Smooth muscle cell (in vitro differentiated cells): Measurements from ENCODE around the gene ADGRL3. TPM values are rescaled to one million over a fixed set of nuclear protein-coding genes. Genes with fewer than 3 reads are reported as not detected.
A peak's percentile ranks its signal among the peaks of the same experiment; 100 is the strongest.
"Not testable (repeated sequence)": the region's sequence is repeated elsewhere in the genome, so short reads cannot be mapped to it uniquely, and the experiment has no call there.

ENCODE experiments used
- DNase-seq: peaks from one replicate; lab custom pipeline; 2025; ENCODE audit not compliant: unreplicated experiment; lab: John Stamatoyannopoulos, UW
- H2AFZ ChIP-seq: fragments of 200-600 bp; sonication (generic); 2 replicates; pipeline ENCODE4 v1.6.0; 2016; ENCODE audit warnings: antibody characterized with exemption, low read depth, mild to moderate bottlenecking
- H3F3A ChIP-seq: fragments of 200-600 bp; sonication (generic); 2 replicates; pipeline ENCODE4 v1.6.0; 2017; ENCODE audit warnings: antibody characterized with exemption, low read depth
- H3K27ac ChIP-seq: fragments of 200-600 bp; sonication (generic); 2 replicates; pipeline ENCODE4 v1.5.1; 2016; ENCODE audit warnings: low read depth, mild to moderate bottlenecking
- H3K27me3 ChIP-seq: fragments of 200-600 bp; sonication (generic); 2 replicates; pipeline ENCODE4 v1.6.1; 2016; ENCODE audit warnings: low read depth, mild to moderate bottlenecking
- H3K36me3 ChIP-seq: fragments of 200-600 bp; sonication (generic); 2 replicates; pipeline ENCODE4 v1.5.1; 2016; ENCODE audit warnings: low read depth
- H3K4me1 ChIP-seq: fragments of 200-600 bp; sonication (generic); 2 replicates; pipeline ENCODE4 v1.5.1; 2016; ENCODE audit warnings: low read depth
- H3K4me2 ChIP-seq: fragments of 200-600 bp; sonication (generic); 2 replicates; pipeline ENCODE4 v1.6.0; 2016; ENCODE audit warnings: mild to moderate bottlenecking
- H3K4me3 ChIP-seq: fragments of 200-600 bp; sonication (generic); 2 replicates; pipeline ENCODE4 v1.5.1; 2016; ENCODE audit warnings: mild to moderate bottlenecking
- H3K79me2 ChIP-seq: fragments of 200-600 bp; sonication (generic); 2 replicates; pipeline ENCODE4 v1.6.0; 2016; ENCODE audit warnings: low read depth, mild to moderate bottlenecking
- H3K9ac ChIP-seq: fragments of 200-600 bp; sonication (generic); 2 replicates; pipeline ENCODE4 v1.6.0; 2016; ENCODE audit warnings: low read depth
- H3K9me3 ChIP-seq: fragments of 200-600 bp; sonication (generic); replicated peaks from 2 replicates; pipeline ENCODE4 v1.5.1; 2016; ENCODE audit warnings: low read depth
- H4K20me1 ChIP-seq: fragments of 200-600 bp; sonication (generic); 2 replicates; pipeline ENCODE4 v1.6.0; 2016; ENCODE audit warnings: low read depth
- CTCF ChIP-seq: fragments of 200-600 bp; sonication (generic); IDR thresholded peaks from 2 replicates; pipeline ENCODE4 v1.5.1; 2017; ENCODE audit warnings: borderline replicate concordance, mild to moderate bottlenecking, antibody characterized with exemption; ENCODE audit not compliant: insufficient read depth, poor library complexity, severe bottlenecking
- WGBS: methylation state at CpG from one replicate; pipeline ENCODE4 v1.1.7; 2016; ENCODE audit warnings: low lambda C conversion rate; 5-methylcytosine and 5-hydroxymethylcytosine counted together
- polyA plus RNA-seq: library from polyadenylated mRNA; unstranded; fragments of >200 nt; fragmentation: Nextera tagmentation; extraction: Ambion mirVana; gene quantifications from 2 replicates; pipeline ENCODE4 v1.2.1, GENCODE V29; 2016
- total RNA-seq: library from RNA; depleted of rRNA; stranded (reverse); fragments of >200 nt; gene quantifications from 2 replicates; pipeline ENCODE4 v1.2.3, GENCODE V29; 2014

Gene ADGRL3
- total and polyA plus RNA-seq, 2 experiments from 2014 or later: 2.4 to 9.5 TPM

- H3K4me2 ChIP-seq: no peak overlapping the region
- no peaks in the 10 kb centered on the region for H3K27me3 ChIP-seq
- H3K9ac ChIP-seq: no peak overlapping the region
- no peak overlapping the region for H2AFZ ChIP-seq
- no peaks in the 10 kb centered on the region for H3K79me2 ChIP-seq
- WGBS: 75% methylated on average over 1 of the region's 1 CpG
- peaks cover 17% of the 10 kb centered on the region for H3K4me1 ChIP-seq
- DNase-seq: no peak
- TF ChIP-seq CTCF: no peak
- H4K20me1 ChIP-seq: no peaks in the 10 kb centered on the region
- no peaks in the 10 kb centered on the region for H3K36me3 ChIP-seq
- H3K9me3 ChIP-seq: no peaks in the 10 kb centered on the region
- no peaks in the 10 kb centered on the region for H3F3A ChIP-seq
- no peak overlapping the region for H3K4me3 ChIP-seq
- H3K27ac ChIP-seq: no peak overlapping the region
Measured at GRCh38 chr4:61379406-61379805, 179.3 kb downstream of the ADGRL3 start.

- H3K27me3 ChIP-seq: no peaks in the 10 kb centered on the region
- no peaks in the 10 kb centered on the region for H3K36me3 ChIP-seq
- TF ChIP-seq CTCF: no peak
- peaks cover 4% of the 10 kb centered on the region for H3K4me1 ChIP-seq
- H3K9ac ChIP-seq: no peak overlapping the region
- no peaks in the 10 kb centered on the region for H3K9me3 ChIP-seq
- H3K79me2 ChIP-seq: no peaks in the 10 kb centered on the region
- H2AFZ ChIP-seq: no peak overlapping the region
- no peak overlapping the region for H3K27ac ChIP-seq
- H3K4me3 ChIP-seq: no peak overlapping the region
- no peaks in the 10 kb centered on the region for H3F3A ChIP-seq
- no peaks in the 10 kb centered on the region for H4K20me1 ChIP-seq
- no peak for DNase-seq
- H3K4me2 ChIP-seq: no peak overlapping the region
- WGBS: 84% methylated on average over 2 of the region's 2 CpGs
Measured at GRCh38 chr4:61380865-61381264, 180.7 kb downstream of the ADGRL3 start.

GRCh38 chr4:61385256-61385655 is 185.1 kb downstream of the ADGRL3 start:
- H4K20me1 ChIP-seq: no peaks in the 10 kb centered on the region
- no peak for DNase-seq
- H3K9ac ChIP-seq: no peak overlapping the region
- WGBS: 71% methylated on average over 4 of the region's 4 CpGs
- no peaks in the 10 kb centered on the region for H3K9me3 ChIP-seq
- H2AFZ ChIP-seq: peak overlapping the region; percentile 33
- no peaks in the 10 kb centered on the region for H3F3A ChIP-seq
- H3K79me2 ChIP-seq: no peaks in the 10 kb centered on the region
- H3K27me3 ChIP-seq: no peaks in the 10 kb centered on the region
- TF ChIP-seq CTCF: no peak
- H3K4me1 ChIP-seq: peaks cover 4% of the 10 kb centered on the region
- no peaks in the 10 kb centered on the region for H3K36me3 ChIP-seq
- no peak overlapping the region for H3K4me3 ChIP-seq
- H3K27ac ChIP-seq: no peak overlapping the region
- H3K4me2 ChIP-seq: no peak overlapping the region

GRCh38 chr4:61387372-61387771 is 187.2 kb downstream of the ADGRL3 start:
- not testable (repeated sequence) for H3K27ac ChIP-seq, H2AFZ ChIP-seq, H3F3A ChIP-seq, H3K27me3 ChIP-seq, H3K36me3 ChIP-seq, H3K9me3 ChIP-seq, H3K79me2 ChIP-seq, H3K9ac ChIP-seq, H4K20me1 ChIP-seq, H3K4me2 ChIP-seq, H3K4me1 ChIP-seq, H3K4me3 ChIP-seq, DNase-seq
- 45% methylated on average over 7 of the region's 7 CpGs for WGBS
